A549 (cell line): ENCODE results near the gene CDAN1.

Experiments used
- ZFP36 ChIP-seq: fragments of 450-650 bp; IDR thresholded peaks from 2 replicates; pipeline ENCODE4 v1.6.1; 2014; ENCODE audit warnings: borderline replicate concordance; ENCODE audit not compliant: partially characterized antibody
- TF ChIP-seq, protein P1 (sequence below): fragments of >200 bp; sonication (Bioruptor Twin); formaldehyde crosslinking; IDR thresholded peaks from 3 replicates; pipeline ENCODE4 v1.5.1; 2016

DNA sequence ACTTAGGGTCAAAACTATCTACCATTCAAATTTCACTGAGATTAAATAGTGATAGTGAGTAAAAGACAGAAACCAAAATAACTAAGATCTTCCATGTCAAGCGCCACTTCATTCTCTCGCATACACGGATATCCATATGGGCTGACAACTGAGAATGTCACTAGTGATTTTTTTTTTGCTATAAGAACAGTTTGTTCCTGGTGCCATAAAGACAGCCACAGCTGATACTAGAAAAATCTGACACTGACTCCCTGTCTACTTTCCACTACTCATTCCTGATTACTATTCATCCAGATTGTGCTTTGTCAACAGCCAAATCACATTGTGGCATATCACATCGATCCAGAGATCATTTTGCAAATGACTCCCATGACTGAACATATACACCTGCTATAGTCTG lies 45.8 kb upstream of the CDAN1 start:
- no peak for TF ChIP-seq ZFP36
- TF ChIP-seq, protein P1, sequence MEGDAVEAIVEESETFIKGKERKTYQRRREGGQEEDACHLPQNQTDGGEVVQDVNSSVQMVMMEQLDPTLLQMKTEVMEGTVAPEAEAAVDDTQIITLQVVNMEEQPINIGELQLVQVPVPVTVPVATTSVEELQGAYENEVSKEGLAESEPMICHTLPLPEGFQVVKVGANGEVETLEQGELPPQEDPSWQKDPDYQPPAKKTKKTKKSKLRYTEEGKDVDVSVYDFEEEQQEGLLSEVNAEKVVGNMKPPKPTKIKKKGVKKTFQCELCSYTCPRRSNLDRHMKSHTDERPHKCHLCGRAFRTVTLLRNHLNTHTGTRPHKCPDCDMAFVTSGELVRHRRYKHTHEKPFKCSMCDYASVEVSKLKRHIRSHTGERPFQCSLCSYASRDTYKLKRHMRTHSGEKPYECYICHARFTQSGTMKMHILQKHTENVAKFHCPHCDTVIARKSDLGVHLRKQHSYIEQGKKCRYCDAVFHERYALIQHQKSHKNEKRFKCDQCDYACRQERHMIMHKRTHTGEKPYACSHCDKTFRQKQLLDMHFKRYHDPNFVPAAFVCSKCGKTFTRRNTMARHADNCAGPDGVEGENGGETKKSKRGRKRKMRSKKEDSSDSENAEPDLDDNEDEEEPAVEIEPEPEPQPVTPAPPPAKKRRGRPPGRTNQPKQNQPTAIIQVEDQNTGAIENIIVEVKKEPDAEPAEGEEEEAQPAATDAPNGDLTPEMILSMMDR = no peak
